NCI-H774 (cell line): Measurements from ENCODE around the gene PADI2.

Experiments used
- DNase-seq: peaks from one replicate; lab custom pipeline; 2025; lab: John Stamatoyannopoulos, UW

Gene PADI2

DNA sequence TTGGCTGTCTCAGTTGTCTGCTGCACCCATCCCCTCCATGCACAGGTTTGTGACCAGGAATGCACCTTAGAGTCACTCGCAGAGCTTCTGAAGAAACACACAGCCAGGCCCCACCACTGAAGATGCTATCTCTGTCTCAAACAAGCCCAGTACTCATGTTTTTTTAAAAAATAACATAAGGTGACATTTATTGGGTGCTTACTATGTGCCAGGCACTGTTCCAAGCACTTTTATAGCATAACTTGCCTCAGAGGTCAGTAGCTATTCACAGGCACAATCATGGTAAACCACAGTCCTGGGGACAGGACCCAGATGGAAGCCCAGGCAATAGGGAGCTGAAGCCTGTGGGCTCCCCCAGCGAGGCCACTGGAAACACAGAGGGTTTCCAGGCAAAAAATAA, 98.7 kb downstream of the PADI2 start:
- no peak for DNase-seq

DNA sequence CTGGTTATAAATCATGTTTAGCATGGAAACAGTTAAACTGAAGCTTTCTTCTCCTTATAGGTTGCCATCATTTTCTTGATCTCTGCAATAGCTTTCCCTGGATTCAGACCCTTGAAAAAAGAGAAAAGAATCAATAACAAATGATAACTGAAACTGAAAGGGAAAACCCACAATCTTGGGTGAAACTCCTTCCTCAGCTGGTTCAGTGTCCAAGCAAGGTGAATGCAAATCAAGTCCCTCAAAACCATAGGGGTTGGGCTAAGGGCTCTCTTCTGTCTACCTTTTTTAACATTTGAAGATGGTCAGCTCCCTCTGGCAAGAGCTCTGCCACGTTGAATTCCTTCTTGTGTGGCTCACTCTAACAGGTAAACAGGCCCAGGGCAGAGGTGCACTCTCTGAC, 100.4 kb downstream of the PADI2 start:
- no peak for DNase-seq

DNA sequence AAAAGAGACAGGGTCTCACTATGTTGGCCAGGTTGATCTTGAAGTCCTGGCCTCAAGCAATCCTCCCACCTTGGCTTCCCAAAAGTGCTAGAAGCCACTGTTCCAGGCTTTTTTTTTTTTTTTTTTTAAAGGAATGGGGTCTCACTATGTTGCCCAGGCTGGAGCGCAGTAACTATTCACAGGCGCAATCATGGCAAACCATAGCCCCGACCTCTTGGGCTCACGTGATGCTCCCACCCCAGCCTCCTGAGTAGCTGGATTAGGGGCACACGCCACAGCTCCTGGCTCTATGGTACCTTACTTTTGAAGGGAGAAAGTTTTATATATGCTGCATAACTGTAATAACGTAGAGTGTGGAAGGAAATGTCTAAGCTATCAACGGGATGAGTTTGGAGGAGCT, 101.8 kb downstream of the PADI2 start:
- DNase-seq, result no peak
